ENCODE measurements around the gene RHEX.

RHEX gene

DNA sequence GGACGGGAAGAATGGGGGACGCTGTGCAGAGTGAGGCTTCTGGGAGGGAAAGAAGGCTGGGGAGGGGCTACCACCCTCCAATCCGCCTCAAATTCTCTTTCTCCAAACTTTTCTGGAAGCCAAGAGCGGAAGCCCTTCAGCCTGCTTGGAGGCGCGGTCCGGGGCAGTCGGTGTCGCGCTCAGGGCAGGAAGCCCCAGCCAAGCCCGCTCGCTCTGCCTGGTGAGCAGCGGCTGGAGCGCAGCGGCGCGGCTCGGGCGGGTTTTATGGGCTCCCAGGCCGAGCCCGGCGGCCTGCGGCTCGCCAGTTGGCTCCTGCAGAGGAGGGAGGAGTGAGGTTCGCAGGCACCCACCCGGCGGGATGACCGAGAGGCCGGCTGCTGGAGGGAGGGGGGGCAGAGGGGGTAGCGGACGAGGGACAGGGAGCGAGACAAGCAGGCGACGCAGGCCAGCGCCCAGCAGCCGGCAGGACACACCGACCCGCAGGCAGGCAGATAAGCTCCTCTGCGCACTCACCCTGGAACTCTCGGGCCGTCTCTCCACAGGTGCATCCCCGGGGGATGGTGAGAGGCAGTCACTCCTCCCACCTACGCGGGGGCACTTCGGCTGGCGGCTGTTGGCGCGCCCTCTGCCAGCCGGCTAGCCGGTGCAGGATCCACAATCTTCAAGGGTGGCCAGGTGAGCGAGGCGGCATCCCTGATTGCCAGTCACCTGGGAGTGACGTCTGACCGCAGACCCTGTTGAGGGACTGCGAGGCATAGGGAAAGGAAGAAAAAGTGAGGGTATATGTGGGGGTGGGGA, 64.4 kb downstream of the RHEX start, which contains the start of gene AVPR1B:
TSS of gene AVPR1B (minus strand) at position 238 of the 798 bp plus-strand sequence. CDS start 498 bp downstream, outside the sequence.
- TF ChIP-seq POLR2AphosphoS5 (IDR thresholded peaks at IDR 0.05; ENCODE audit: low read depth, low read length), result no peak
- no peak for TF ChIP-seq FOXP2 (optimal IDR thresholded peaks at IDR 0.05; ENCODE audit: borderline replicate concordance, extremely low read depth, extremely low read length, insufficient read depth)
- TF ChIP-seq SIN3A (IDR thresholded peaks at IDR 0.05; ENCODE audit: borderline replicate concordance, insufficient read depth, low read length), result no peak
- no peak for TF ChIP-seq TAF1 (IDR thresholded peaks at IDR 0.05; ENCODE audit: borderline replicate concordance, insufficient read depth, low read length)
- TF ChIP-seq, protein P1, sequence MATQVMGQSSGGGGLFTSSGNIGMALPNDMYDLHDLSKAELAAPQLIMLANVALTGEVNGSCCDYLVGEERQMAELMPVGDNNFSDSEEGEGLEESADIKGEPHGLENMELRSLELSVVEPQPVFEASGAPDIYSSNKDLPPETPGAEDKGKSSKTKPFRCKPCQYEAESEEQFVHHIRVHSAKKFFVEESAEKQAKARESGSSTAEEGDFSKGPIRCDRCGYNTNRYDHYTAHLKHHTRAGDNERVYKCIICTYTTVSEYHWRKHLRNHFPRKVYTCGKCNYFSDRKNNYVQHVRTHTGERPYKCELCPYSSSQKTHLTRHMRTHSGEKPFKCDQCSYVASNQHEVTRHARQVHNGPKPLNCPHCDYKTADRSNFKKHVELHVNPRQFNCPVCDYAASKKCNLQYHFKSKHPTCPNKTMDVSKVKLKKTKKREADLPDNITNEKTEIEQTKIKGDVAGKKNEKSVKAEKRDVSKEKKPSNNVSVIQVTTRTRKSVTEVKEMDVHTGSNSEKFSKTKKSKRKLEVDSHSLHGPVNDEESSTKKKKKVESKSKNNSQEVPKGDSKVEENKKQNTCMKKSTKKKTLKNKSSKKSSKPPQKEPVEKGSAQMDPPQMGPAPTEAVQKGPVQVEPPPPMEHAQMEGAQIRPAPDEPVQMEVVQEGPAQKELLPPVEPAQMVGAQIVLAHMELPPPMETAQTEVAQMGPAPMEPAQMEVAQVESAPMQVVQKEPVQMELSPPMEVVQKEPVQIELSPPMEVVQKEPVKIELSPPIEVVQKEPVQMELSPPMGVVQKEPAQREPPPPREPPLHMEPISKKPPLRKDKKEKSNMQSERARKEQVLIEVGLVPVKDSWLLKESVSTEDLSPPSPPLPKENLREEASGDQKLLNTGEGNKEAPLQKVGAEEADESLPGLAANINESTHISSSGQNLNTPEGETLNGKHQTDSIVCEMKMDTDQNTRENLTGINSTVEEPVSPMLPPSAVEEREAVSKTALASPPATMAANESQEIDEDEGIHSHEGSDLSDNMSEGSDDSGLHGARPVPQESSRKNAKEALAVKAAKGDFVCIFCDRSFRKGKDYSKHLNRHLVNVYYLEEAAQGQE (IDR thresholded peaks at IDR 0.05; ENCODE audit: insufficient read depth in 1 of 2, low read depth in 2 of 2, low read length in 2 of 2), result no peak

DNA sequence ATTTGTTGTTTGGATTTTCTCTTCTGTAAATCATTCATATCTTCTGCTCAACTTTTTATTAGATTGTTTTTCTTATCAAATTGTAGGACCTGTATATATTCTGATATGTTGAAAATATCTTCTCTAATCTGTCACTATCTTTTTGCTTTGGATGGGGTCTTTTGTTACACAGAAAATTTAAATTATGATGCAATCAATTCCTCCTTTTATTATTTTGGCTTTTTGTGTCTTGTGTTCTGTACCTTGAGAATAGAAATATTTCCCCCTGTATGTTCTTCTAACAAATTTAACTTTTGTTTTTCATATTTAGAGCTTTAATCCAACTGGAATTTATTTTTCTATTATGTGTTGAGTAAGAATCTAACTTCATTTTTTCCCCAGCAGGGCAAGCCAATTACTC, 67.4 kb downstream of the RHEX start:
- no peak for TF ChIP-seq SIN3A (IDR thresholded peaks at IDR 0.05; ENCODE audit: borderline replicate concordance, insufficient read depth, low read length)
- TF ChIP-seq, protein P1 (IDR thresholded peaks at IDR 0.05; ENCODE audit: insufficient read depth in 1 of 2, low read depth in 2 of 2, low read length in 2 of 2), result no peak

DNA sequence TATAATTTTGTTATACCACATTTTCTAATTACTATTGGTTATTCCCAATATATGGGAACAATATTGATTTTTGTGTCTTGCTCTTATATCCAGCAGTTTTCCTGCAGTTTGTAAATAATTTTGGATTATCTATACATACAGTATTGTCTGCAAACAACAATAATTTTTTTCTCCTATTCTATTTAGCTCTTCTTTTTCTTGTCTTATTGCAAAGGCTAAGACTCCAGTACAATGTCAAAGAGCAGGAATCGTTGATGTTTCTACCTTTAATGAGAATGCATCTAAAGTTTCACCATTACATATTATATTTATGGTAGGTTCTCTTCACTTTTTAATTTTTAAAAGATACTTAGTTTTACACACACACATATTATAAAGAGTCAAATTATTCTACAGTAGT, 68.3 kb downstream of the RHEX start:
- TF ChIP-seq SIN3A (IDR thresholded peaks at IDR 0.05; ENCODE audit: borderline replicate concordance, insufficient read depth, low read length) (no peak), POLR2AphosphoS5 (IDR thresholded peaks at IDR 0.05; ENCODE audit: low read depth, low read length) (no peak), TAF1 (IDR thresholded peaks at IDR 0.05; ENCODE audit: borderline replicate concordance, insufficient read depth, low read length) (no peak), FOXP2 (optimal IDR thresholded peaks at IDR 0.05; ENCODE audit: borderline replicate concordance, extremely low read depth, extremely low read length, insufficient read depth) (no peak)
- TF ChIP-seq, protein P1 (IDR thresholded peaks at IDR 0.05; ENCODE audit: insufficient read depth in 1 of 2, low read depth in 2 of 2, low read length in 2 of 2), result no peak

DNA sequence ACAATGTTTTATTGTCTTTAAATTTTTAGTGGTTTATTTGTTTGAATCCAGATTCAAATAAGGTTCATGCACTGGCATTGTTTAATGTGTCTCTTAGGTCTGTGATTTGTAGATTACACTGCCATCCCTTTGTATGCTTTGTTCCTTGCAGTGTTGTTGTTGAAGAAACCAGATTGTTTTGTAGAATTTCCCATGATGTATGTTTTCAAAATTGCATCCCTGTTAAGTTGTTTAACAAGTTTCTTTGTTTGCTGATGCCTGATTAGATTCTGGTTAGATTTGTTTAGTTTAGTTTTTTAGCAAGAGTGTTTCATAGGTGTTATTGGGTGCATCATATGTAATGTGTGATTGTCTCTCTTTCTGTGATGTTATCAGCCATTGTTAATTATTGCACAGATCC, 69.7 kb downstream of the RHEX start:
- TF ChIP-seq, protein P1 (IDR thresholded peaks at IDR 0.05; ENCODE audit: insufficient read depth in 1 of 2, low read depth in 2 of 2, low read length in 2 of 2), result no peak
- TF ChIP-seq SIN3A (IDR thresholded peaks at IDR 0.05; ENCODE audit: borderline replicate concordance, insufficient read depth, low read length) (no peak), TAF1 (IDR thresholded peaks at IDR 0.05; ENCODE audit: borderline replicate concordance, insufficient read depth, low read length) (no peak), FOXP2 (optimal IDR thresholded peaks at IDR 0.05; ENCODE audit: borderline replicate concordance, extremely low read depth, extremely low read length, insufficient read depth) (no peak), POLR2AphosphoS5 (IDR thresholded peaks at IDR 0.05; ENCODE audit: low read depth, low read length) (no peak)
